Hepatocyte (in vitro differentiated cells): ENCODE data around the gene CAV3. TPM values are rescaled to one million over a fixed set of nuclear protein-coding genes. Genes with fewer than 3 reads are reported as not detected.

ENCODE experiments used
- polyA plus RNA-seq: library from polyadenylated mRNA; unstranded; fragments of >200 nt; fragmentation: Nextera tagmentation; extraction: Ambion mirVana; gene quantifications from 2 replicates; pipeline ENCODE4 v1.2.1, GENCODE V29; 2016
- total RNA-seq: library from RNA; depleted of rRNA; stranded (reverse); fragments of >200 nt; gene quantifications from 2 replicates; pipeline ENCODE4 v1.2.3, GENCODE V29; 2014

The CAV3 gene
- total and polyA plus RNA-seq, 2 experiments from 2014 or later = not detected

Other genes with a start within 250 kb of the CAV3 start
- gene LMCD1, start 232.0 kb upstream of the CAV3 start, total RNA-seq = 185 and 195 TPM in 2 replicates
- 325 and 347 TPM in 2 replicates for gene LMCD1, start 232.0 kb upstream of the CAV3 start, polyA plus RNA-seq
- 17.6 and 19.7 TPM in 2 replicates for gene SSUH2, start 89.0 kb upstream of the CAV3 start, total RNA-seq
- 21.3 and 21.6 TPM in 2 replicates for gene SSUH2, start 89.0 kb upstream of the CAV3 start, polyA plus RNA-seq
- 1.6 and 1.9 TPM in 2 replicates for gene OXTR, start 35.8 kb downstream of the CAV3 start, total RNA-seq
- 0.97 and 1.3 TPM in 2 replicates for gene OXTR, start 35.8 kb downstream of the CAV3 start, polyA plus RNA-seq
- gene RAD18, start 229.7 kb downstream of the CAV3 start, total RNA-seq = 6.0 and 6.3 TPM in 2 replicates
- gene RAD18, start 229.7 kb downstream of the CAV3 start, polyA plus RNA-seq = 5.3 and 6.5 TPM in 2 replicates